ENCODE results near the gene NTM. TPM values are rescaled to one million over a fixed set of nuclear protein-coding genes. Genes with fewer than 3 reads are reported as not detected.

NTM gene
- total RNA-seq, 2 donors from 2014 or later, result not detected

DNA sequence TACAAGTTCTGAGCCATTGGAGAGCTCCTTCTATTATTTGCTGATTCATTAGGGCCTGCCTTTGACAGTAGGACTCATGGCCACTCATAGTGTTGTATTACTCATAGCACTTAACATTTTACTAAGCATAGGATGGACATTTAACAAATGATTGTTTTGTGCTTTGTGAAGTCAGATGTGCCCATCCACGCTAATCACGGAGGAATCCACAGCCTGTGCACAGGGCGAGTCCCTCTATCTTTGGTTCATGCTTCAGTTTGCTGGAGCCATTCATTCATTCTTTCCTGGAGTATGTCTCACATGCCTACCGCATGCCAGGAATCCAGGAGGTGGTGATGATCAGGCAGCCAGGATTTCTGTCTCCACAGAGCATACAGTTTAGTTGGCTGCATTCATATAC, 254.1 kb downstream of the NTM start:
- H3K36me3 Mint-ChIP-seq (ENCODE audit: insufficient read depth in 2 of 2), result no peaks in the 10 kb centered on the region
- no peak for DNase-seq
- no peaks in the 10 kb centered on the region for H3K9me3 Mint-ChIP-seq

DNA sequence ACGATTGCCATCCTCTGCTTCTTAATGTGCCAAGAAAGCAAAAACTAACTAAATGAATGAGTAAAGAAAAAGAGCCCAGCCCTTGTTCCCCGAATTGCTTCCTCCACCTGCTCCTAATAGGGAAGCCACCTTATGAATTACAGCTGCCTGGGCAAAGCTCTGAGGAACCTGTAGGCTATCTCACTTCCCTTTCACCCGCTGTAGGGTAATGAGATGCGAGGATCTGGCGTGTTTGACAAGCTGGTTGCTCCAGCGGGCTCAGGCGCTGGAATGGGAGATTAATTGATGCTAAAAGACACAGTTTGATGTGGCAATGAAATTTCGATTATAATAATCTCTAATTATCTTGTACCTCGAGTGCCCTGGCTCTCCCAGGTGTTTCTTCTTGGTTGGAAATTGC, 256.4 kb downstream of the NTM start:
- H3K4me3 Mint-ChIP-seq, result no peak overlapping the region
- ATAC-seq (replicated peaks in 1 of 2) (no peak), DNase-seq (no peak)
- no peaks in the 10 kb centered on the region for H3K9me3 Mint-ChIP-seq
- no peaks in the 10 kb centered on the region for H3K36me3 Mint-ChIP-seq (ENCODE audit: insufficient read depth in 2 of 2)
- no peaks in the 10 kb centered on the region for H3K4me1 Mint-ChIP-seq (ENCODE audit: low read depth)
- no peak overlapping the region for H3K27ac Mint-ChIP-seq
- H3K27me3 Mint-ChIP-seq (ENCODE audit: low read depth), result peaks cover 19% of the 10 kb centered on the region

More for the DNA sequence above, 254.1 kb downstream of the NTM start:
- Mint-ChIP-seq H3K27ac (no peak overlapping the region), H3K27me3 (ENCODE audit: low read depth) (peaks cover 19% of the 10 kb centered on the region), H3K4me1 (ENCODE audit: low read depth) (no peaks in the 10 kb centered on the region), H3K4me3 (no peak overlapping the region)
- ATAC-seq (replicated peaks in 1 of 2), result no peak

DNA sequence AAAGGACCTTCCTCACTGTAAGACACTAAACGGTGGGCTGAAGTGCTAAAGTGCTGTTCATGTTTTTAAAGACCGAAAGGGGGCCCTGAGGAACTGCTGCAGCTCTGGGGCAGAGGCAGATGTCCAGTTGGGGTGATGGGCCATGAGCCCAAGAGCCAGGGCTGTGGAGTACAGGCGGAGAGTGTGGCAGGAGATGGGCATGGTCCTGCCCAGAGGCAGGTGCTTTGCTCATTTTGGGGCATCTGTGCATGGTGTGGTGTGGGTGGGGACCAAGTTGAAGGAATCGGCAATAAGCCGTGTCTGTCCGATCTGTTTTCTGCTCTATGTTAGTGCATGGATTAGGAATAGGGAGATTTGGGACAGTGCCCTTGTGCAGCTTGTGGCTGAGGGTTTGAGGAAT, 258.3 kb downstream of the NTM start:
- H3K27me3 Mint-ChIP-seq (ENCODE audit: low read depth), result peaks cover 19% of the 10 kb centered on the region
- no peaks in the 10 kb centered on the region for H3K36me3 Mint-ChIP-seq (ENCODE audit: insufficient read depth in 2 of 2)
- DNase-seq, result no peak
- peaks cover 2% of the 10 kb centered on the region in 2 donors for H3K9me3 Mint-ChIP-seq
- H3K27ac Mint-ChIP-seq, result no peak overlapping the region
- ATAC-seq (replicated peaks in 1 of 2), result no peak
- no peaks in the 10 kb centered on the region for H3K4me1 Mint-ChIP-seq (ENCODE audit: low read depth)
- H3K4me3 Mint-ChIP-seq, result no peak overlapping the region

DNA sequence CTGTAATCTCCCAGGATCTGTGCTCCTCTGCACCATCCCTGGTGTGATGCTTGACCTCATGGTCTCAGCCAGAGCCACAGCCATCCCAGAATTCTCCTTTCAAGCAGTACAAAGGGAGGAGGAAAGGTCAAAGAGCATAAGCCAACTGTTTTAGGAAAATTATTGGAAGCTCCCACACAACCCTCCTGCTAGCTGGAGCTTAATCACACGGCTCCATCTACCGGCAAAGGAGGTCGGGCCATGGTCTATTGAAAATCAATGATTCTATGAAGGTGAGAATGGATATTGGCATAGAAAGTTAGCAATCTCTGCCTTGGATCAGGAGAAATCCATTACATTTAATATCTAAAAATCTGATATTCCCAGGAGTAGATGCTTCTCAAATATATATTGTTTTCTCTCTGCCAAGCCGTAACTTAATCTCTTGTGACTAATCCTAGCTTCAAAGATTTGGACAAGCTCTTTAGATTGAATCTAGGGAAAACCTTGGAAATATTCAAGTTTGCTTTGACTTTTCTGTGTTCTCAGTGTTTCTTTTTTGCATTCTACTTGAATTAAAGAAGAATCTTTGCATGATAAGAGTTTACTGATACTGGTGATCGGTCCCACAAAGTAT, 259.6 kb downstream of the NTM start:
- no peak overlapping the region for H3K4me3 Mint-ChIP-seq
- no peak for DNase-seq
- no peak for ATAC-seq (replicated peaks in 1 of 2)

DNA sequence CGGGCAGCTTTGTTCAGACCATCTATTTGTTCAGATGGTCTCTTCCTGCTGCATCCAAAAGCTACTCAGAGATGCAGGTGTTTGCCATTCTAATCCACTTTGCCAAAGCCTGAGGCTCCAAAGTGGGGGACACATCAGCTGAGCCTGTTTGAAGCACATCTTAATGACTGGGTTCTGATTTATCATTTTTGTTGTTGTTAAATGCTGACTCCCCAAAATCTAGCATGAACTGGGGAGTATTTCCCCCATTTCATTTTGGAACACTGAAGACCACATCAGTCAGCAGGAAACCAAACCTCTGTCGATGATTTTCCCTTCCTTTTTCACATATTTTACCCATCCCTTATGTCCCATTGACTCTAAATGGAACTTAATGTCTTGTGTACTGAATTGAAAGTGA, 262.6 kb downstream of the NTM start:
- Mint-ChIP-seq H3K9me3 (peaks cover 2% of the 10 kb centered on the region in 2 donors), H3K36me3 (ENCODE audit: insufficient read depth in 2 of 2) (no peaks in the 10 kb centered on the region), H3K27ac (no peak overlapping the region), H3K27me3 (ENCODE audit: low read depth) (peaks cover 11% of the 10 kb centered on the region), H3K4me1 (ENCODE audit: low read depth) (no peaks in the 10 kb centered on the region), H3K4me3 (no peak overlapping the region)
- DNase-seq (no peak), ATAC-seq (replicated peaks in 1 of 2) (no peak)

More for the DNA sequence above, 259.6 kb downstream of the NTM start:
- no peaks in the 10 kb centered on the region for H3K36me3 Mint-ChIP-seq (ENCODE audit: insufficient read depth in 2 of 2)
- H3K27ac Mint-ChIP-seq, result no peak overlapping the region
- H3K4me1 Mint-ChIP-seq (ENCODE audit: low read depth), result no peaks in the 10 kb centered on the region
- peaks cover 19% of the 10 kb centered on the region for H3K27me3 Mint-ChIP-seq (ENCODE audit: low read depth)
- H3K9me3 Mint-ChIP-seq, result peaks cover 2% of the 10 kb centered on the region in 2 donors

DNA sequence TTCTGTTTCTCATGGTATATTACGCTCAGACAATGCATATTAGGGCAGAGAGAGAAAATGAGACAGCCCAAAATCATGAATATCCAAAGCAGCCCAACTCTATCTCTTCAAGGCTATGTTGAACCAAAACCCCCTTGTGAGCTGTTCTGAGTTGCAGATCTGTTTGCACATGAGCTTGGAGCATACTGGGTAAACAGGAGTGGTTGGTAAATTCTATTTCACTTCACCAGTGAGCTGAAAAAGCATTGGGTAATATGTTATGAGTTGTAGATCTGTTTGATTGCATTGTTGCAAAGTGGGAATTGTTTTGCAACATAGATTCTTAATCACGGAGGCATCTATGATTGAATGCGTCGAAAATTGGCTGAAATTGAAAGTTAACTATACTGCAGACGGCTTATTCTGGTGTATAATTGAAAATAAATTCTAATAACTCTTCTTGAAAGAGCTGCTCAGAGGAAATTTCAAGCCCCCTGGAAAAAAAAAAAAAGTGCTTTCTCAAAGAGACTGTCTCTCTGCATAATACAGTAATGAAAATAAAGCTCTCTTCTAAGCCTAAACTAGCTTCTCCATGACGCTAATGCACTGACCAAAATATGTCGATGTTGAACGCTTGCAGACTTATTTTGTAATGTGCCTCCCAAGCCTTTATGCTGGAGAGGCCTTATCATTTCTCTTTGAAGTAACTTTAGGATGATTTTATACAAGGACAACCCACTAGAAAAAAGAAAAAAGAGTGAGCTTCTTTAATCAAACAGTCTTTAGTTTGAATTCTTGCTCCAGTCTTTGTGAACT, 263.7 kb downstream of the NTM start:
- H3K4me1 Mint-ChIP-seq (ENCODE audit: low read depth), result no peaks in the 10 kb centered on the region
- no peaks in the 10 kb centered on the region for H3K36me3 Mint-ChIP-seq (ENCODE audit: insufficient read depth in 2 of 2)
- H3K27me3 Mint-ChIP-seq (ENCODE audit: low read depth), result peaks cover 1% of the 10 kb centered on the region
- no peak for ATAC-seq (replicated peaks in 1 of 2)
- no peak for DNase-seq
- peaks cover 2% of the 10 kb centered on the region in 2 donors for H3K9me3 Mint-ChIP-seq
- H3K4me3 Mint-ChIP-seq, result no peak overlapping the region
- no peak overlapping the region for H3K27ac Mint-ChIP-seq

DNA sequence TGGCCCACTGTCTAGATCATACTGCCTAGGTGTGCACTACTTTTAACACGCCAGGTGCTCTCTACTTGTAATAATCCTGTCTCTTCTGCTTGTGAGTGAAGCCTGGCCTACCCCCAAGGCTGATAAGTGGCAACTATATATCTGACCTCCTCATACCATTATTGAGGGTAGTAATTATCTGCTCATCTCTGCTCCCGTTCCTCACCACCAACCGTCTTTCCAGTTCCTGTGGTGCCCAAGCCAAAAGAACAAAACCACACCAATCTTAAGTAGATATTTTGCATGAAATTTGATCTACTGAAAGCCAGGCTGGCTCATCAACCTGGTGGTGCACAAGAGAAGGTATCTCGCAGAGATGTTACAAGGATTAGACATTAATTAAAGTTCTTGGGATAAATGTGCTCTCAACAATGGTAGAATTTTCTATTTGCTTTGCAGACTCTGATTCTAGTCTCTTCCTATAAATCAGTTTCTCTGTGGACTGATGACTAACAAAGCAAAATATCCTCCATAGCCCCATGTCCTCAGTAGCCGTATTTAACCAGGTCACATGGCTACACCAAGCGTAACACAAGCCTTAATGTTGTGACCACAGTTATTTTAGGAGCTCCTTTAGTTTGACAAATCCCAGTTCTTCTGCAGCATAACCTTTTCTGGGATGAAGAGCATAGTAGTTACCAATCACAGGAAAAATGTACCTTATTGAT, 267.2 kb downstream of the NTM start:
- no peak for ATAC-seq (replicated peaks in 1 of 2)
- Mint-ChIP-seq H3K27me3 (ENCODE audit: low read depth) (no peaks in the 10 kb centered on the region), H3K36me3 (ENCODE audit: insufficient read depth in 2 of 2) (no peaks in the 10 kb centered on the region), H3K27ac (no peak overlapping the region), H3K4me3 (no peak overlapping the region), H3K4me1 (ENCODE audit: low read depth) (no peaks in the 10 kb centered on the region), H3K9me3 (peaks cover 0 to 2% of the 10 kb centered on the region in 2 donors)
- DNase-seq, result no peak

DNA sequence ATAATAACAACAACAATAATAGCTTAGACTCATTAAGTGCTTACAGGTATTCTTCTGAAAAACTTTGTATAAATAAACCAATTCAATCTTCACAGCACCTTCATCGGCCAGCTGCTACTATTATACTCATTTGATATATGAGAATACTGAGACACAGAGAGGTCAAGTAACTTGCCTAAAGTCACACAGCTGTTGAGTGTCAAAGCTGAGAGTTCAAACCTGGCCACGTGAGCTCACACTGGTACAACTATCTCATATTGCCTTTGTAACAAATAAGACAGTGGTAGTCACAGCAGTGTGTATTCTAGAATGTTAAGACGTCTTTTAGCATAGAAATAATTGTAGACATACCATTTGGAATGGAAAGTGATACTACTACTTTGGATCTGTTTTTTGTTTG, 268.5 kb downstream of the NTM start:
- H3K36me3 Mint-ChIP-seq (ENCODE audit: insufficient read depth in 2 of 2), result no peaks in the 10 kb centered on the region
- H3K27ac Mint-ChIP-seq, result no peak overlapping the region
- H3K4me1 Mint-ChIP-seq (ENCODE audit: low read depth), result no peaks in the 10 kb centered on the region
- DNase-seq, result no peak
- no peaks in the 10 kb centered on the region for H3K27me3 Mint-ChIP-seq (ENCODE audit: low read depth)
- no peak for ATAC-seq (replicated peaks in 1 of 2)
- no peaks in the 10 kb centered on the region for H3K9me3 Mint-ChIP-seq
- H3K4me3 Mint-ChIP-seq, result no peak overlapping the region

DNA sequence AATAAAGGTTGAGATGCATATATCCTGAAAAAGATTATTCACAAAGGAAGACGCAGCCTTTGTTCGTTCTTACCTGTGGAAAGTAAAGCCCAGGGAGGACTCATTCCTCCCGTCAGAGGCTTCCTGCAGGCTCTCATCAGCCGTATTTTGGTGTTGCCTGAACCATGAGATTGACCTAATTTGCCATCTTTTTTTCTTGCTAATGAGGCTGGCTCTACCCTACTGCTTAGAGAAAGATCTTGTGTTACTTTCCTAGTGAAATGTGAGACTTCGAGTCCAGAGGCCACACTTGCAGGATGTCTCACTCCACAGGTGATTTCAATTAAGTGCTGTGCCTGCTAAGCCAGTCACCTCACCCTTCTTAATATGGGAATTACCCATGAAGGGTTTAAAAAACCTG, 269.9 kb downstream of the NTM start:
- no peak for DNase-seq
- no peak overlapping the region for H3K4me3 Mint-ChIP-seq
- H3K4me1 Mint-ChIP-seq (ENCODE audit: low read depth), result no peaks in the 10 kb centered on the region
- no peaks in the 10 kb centered on the region for H3K9me3 Mint-ChIP-seq
- H3K27me3 Mint-ChIP-seq (ENCODE audit: low read depth), result no peaks in the 10 kb centered on the region
- no peak overlapping the region for H3K27ac Mint-ChIP-seq
- ATAC-seq (replicated peaks in 1 of 2), result no peak
- H3K36me3 Mint-ChIP-seq (ENCODE audit: insufficient read depth in 2 of 2), result no peaks in the 10 kb centered on the region

DNA sequence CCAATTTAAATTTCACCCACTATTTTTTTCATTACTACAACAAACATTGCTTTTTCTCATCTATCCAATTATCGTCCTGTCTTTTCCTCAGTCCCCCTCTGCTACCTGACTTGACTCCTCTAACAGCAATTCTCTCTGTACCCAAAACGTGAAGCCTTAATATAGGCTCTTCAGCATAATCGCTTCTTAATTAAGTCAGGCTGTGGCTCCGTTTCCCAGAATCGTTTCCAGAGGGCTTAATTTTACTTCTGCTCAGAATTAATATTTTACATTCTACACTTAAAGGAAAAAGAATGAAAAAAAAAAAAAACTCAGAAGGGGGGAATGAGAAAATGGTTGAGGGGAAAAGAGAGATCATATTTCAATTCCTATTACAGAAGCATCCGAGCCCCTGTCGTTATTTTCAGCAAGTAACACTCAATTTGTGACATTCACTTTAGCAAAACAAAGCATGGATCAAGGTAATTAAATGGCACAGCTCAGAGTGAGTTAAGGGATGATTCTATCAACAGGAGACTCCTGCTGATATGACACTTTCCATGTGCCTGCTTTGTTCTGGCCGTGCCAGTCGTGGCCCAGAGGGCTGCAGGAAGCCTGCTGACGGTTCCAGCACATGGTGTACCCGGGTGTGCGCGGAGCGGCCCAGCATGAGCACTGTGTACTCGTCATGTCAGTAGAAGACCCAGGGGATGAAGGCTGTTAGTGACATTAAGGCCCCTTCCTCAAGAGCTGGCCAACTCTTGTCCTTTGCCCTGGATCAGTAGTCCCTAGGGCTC, 272.5 kb downstream of the NTM start:
- H3K27me3 Mint-ChIP-seq (ENCODE audit: low read depth), result no peaks in the 10 kb centered on the region
- no peak overlapping the region for H3K27ac Mint-ChIP-seq
- DNase-seq (no peak), ATAC-seq (replicated peaks in 1 of 2) (no peak)
- H3K36me3 Mint-ChIP-seq (ENCODE audit: insufficient read depth in 2 of 2), result no peaks in the 10 kb centered on the region
- H3K4me1 Mint-ChIP-seq (ENCODE audit: low read depth), result no peaks in the 10 kb centered on the region
- H3K4me3 Mint-ChIP-seq, result no peak overlapping the region
- H3K9me3 Mint-ChIP-seq, result peaks cover 0 to 4% of the 10 kb centered on the region in 2 donors

DNA sequence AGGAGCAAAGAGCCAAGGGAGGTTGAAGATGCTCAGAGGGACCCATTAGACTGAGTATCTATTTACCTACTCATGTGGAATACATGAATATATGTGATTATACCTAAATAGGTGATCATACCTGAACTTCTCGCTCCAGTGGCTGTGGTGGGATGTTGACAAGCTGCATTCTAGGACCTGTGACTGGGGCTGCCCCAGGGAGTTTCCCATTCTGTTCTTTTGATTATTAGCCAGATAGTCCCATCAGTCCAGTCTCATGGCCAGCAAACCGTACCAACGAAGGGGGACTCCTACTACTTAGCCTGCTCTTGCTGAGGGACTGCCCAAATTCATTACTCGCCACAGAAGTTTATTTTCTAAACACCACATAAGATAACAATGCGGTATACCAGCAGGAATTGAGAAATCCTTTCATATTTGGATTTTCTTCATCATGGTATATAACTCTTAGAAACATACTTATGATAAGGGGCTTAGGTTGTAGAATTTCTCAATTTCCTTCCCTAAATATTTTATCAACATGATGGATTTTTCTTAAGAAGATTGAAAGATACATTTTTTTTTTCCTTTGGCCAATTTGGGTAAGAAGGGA, 273.9 kb downstream of the NTM start:
- no peak for ATAC-seq (replicated peaks in 1 of 2)
- Mint-ChIP-seq H3K27ac (no peak overlapping the region), H3K4me3 (no peak overlapping the region), H3K4me1 (ENCODE audit: low read depth) (no peaks in the 10 kb centered on the region), H3K36me3 (ENCODE audit: insufficient read depth in 2 of 2) (no peaks in the 10 kb centered on the region), H3K9me3 (peaks cover 0 to 4% of the 10 kb centered on the region in 2 donors), H3K27me3 (ENCODE audit: low read depth) (no peaks in the 10 kb centered on the region)
- no peak for DNase-seq

DNA sequence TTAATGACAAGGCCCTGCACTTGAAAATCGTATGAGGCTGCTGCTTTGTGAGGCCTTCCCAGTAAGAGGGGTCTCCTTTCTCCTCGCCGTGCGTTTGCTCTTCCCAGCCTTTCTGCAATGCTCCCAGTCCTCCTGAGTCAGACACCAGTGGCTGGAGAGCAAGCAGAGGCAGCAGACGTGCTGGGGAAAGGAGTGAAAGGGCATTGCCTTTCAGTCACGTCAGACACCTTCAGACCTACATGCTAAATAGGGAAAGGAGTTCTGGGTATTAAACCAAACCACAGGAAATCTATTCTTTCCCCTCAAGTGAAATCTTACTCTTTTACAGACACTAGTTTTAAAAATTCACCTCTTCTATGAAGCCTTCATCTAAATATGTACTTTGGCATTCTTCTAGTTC, 274.8 kb downstream of the NTM start:
- H3K36me3 Mint-ChIP-seq (ENCODE audit: insufficient read depth in 2 of 2), result no peaks in the 10 kb centered on the region
- ATAC-seq (replicated peaks in 1 of 2), result no peak
- DNase-seq, result no peak

More for the DNA sequence above, 274.8 kb downstream of the NTM start:
- Mint-ChIP-seq H3K27me3 (ENCODE audit: low read depth) (no peaks in the 10 kb centered on the region), H3K4me3 (no peak overlapping the region), H3K9me3 (peaks cover 0 to 4% of the 10 kb centered on the region in 2 donors), H3K4me1 (ENCODE audit: low read depth) (no peaks in the 10 kb centered on the region), H3K27ac (no peak overlapping the region)

Measured in activated T-cell treated with anti-CD3 and anti-CD28 coated beads, Interleukin-2, amount 50 U/mL, for 72 hours (primary cell).